HEK293T (cell line): ENCODE measurements around the gene KCTD12.

Source experiments
- CTCF ChIA-PET: fragments of 350-600 bp; formaldehyde crosslinking; extraction: SDS; loops from one replicate; lab custom pipeline; 2021; ENCODE audit warnings: antibody characterized with exemption, inconsistent platforms; lab: Yijun Ruan, JAX
- POLR2A ChIA-PET: fragments of 350-600 bp; formaldehyde crosslinking; extraction: SDS; loops from one replicate; lab custom pipeline; 2020; ENCODE audit warnings: antibody characterized with exemption, inconsistent platforms; lab: Yijun Ruan, JAX
- DNase-seq: peaks from one replicate; pipeline ENCODE4 v3.0.0; 2012; ENCODE audit warnings: mixed read lengths; ENCODE audit errors: extremely low spot score
- ARNT ChIP-seq: fragments of 450-650 bp; IDR thresholded peaks from 2 replicates; pipeline ENCODE4 v1.6.1; 2017; ENCODE audit warnings: mild to moderate bottlenecking
- BHLHE40 ChIP-seq: fragments of 450-650 bp; IDR thresholded peaks from 2 replicates; pipeline ENCODE4 v1.6.1; 2016; ENCODE audit warnings: mild to moderate bottlenecking, moderate library complexity, borderline replicate concordance
- CTBP1 ChIP-seq: fragments of 450-650 bp; IDR thresholded peaks from 2 replicates; pipeline ENCODE4 v1.6.1; 2016; ENCODE audit warnings: borderline replicate concordance
- ELF4 ChIP-seq: fragments of 450-650 bp; IDR thresholded peaks from 2 replicates; pipeline ENCODE4 v1.6.1; 2017; ENCODE audit warnings: antibody characterized with exemption
- FOXA1 ChIP-seq: fragments of 450-650 bp; IDR thresholded peaks from 2 replicates; pipeline ENCODE4 v1.6.1; 2016; ENCODE audit warnings: mild to moderate bottlenecking
- FOXK2 ChIP-seq: fragments of 450-650 bp; IDR thresholded peaks from 2 replicates; pipeline ENCODE4 v1.6.1; 2016; ENCODE audit warnings: mild to moderate bottlenecking
- FOXM1 ChIP-seq: fragments of 450-650 bp; IDR thresholded peaks from 2 replicates; pipeline ENCODE4 v1.6.1; 2017; ENCODE audit warnings: mild to moderate bottlenecking, borderline replicate concordance
- HDGF ChIP-seq: fragments of 450-650 bp; IDR thresholded peaks from 2 replicates; pipeline ENCODE4 v1.6.1; 2017; ENCODE audit warnings: antibody characterized with exemption, borderline replicate concordance
- L3MBTL2 ChIP-seq: fragments of 450-650 bp; conservative IDR thresholded peaks from 2 replicates; pipeline ENCODE4 v1.6.1; 2016; ENCODE audit warnings: mild to moderate bottlenecking
- LEF1 ChIP-seq: fragments of 450-650 bp; IDR thresholded peaks from 2 replicates; pipeline ENCODE4 v1.6.1; 2017; ENCODE audit warnings: mild to moderate bottlenecking, borderline replicate concordance
- NFRKB ChIP-seq: fragments of 450-650 bp; IDR thresholded peaks from 2 replicates; pipeline ENCODE4 v1.6.1; 2016; ENCODE audit warnings: mild to moderate bottlenecking, moderate library complexity
- SP1 ChIP-seq: fragments of 450-650 bp; IDR thresholded peaks from 2 replicates; pipeline ENCODE4 v1.6.1; 2017
- SUZ12 ChIP-seq: fragments of 450-650 bp; IDR thresholded peaks from 2 replicates; pipeline ENCODE4 v1.6.1; 2016; ENCODE audit warnings: mild to moderate bottlenecking
- TARDBP ChIP-seq: fragments of 450-650 bp; IDR thresholded peaks from 2 replicates; pipeline ENCODE4 v1.6.1; 2016
- ZNF384 ChIP-seq: fragments of 450-650 bp; IDR thresholded peaks from 2 replicates; pipeline ENCODE4 v1.6.1; 2016
- TF ChIP-seq, protein P1 (sequence below): fragments of 450-650 bp; IDR thresholded peaks from 2 replicates; pipeline ENCODE4 v1.6.1; 2016

KCTD12 gene

GRCh38 chr13:76860706-76861105 lies 25.5 kb downstream of the KCTD12 start:
- TF ChIP-seq CTBP1 (no peak), FOXA1 (no peak), HDGF (no peak), FOXM1 (no peak), FOXK2 (no peak), SP1 (no peak), BHLHE40 (no peak)
- CTCF ChIA-PET = no interaction called here
- POLR2A ChIA-PET = no interaction called here

GRCh38 chr13:76854894-76855293 lies 31.3 kb downstream of the KCTD12 start:
- ChIA-PET CTCF (interaction anchor here (0.6 kb wide), 1 partner anchor 124 kb away, joined by 4 read pairs; no protein-coding TSS in a partner anchor), POLR2A (no interaction called here)
- TF ChIP-seq TARDBP = no peak
- no peak for TF ChIP-seq HDGF
- no peak; the same call in 1 of the 2 replicates for TF ChIP-seq ZNF384
- no peak for TF ChIP-seq L3MBTL2
- no peak for TF ChIP-seq CTBP1
- no peak for TF ChIP-seq SP1
- TF ChIP-seq BHLHE40 = no peak
- TF ChIP-seq NFRKB = no peak
- no peak for TF ChIP-seq ARNT
- TF ChIP-seq ELF4 = no peak
- no peak for TF ChIP-seq SUZ12
- no peak for TF ChIP-seq LEF1
- no peak for TF ChIP-seq FOXK2
- TF ChIP-seq, protein P1, sequence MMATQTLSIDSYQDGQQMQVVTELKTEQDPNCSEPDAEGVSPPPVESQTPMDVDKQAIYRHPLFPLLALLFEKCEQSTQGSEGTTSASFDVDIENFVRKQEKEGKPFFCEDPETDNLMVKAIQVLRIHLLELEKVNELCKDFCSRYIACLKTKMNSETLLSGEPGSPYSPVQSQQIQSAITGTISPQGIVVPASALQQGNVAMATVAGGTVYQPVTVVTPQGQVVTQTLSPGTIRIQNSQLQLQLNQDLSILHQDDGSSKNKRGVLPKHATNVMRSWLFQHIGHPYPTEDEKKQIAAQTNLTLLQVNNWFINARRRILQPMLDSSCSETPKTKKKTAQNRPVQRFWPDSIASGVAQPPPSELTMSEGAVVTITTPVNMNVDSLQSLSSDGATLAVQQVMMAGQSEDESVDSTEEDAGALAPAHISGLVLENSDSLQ = no peak
- TF ChIP-seq FOXA1 = no peak
- TF ChIP-seq FOXM1 = no peak
- DNase-seq = no peak

More at GRCh38 chr13:76860706-76861105, 25.5 kb downstream of the KCTD12 start:
- no peak for DNase-seq

DNA sequence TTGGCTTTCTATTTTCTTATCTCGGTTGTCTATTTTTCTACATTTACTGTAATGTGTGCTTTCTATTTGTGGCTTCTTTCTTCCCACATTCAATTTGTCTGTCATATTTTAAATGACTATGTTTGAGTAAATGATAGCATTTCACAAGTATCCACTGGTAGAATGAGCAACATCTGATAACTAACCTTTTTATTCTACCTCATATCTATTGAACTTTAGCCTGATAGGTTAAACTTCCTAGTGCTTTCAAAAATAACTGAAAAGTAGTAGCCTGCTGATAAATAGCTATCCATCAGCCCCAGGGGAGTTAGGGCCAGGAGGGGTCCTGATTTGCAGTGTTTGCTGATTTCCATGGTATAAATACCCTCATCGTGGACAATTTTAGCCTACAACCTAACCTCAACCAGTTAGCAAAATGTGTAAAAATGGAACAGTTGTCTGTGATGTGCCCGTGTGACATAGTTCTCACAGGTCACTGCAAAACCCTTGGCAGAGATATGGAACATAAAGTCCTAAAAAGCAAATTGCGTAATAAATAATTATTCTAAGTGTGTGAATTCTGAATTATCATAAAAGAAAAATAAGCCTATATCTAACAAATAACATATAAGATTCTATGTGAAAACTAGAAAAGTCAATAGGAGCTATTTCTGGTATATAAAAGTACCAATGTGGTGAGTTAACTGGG lies 32.1 kb downstream of the KCTD12 start:
- POLR2A ChIA-PET = interaction anchor here (1.0 kb wide), 1 partner anchor 31 kb away, joined by 3 read pairs; no protein-coding TSS in a partner anchor
- no peak for DNase-seq
- CTCF ChIA-PET = no interaction called here
- TF ChIP-seq ARNT = no peak
- no peak for TF ChIP-seq NFRKB
- no peak for TF ChIP-seq ZNF384
- TF ChIP-seq HDGF = no peak
- TF ChIP-seq, protein P1 = no peak
- TF ChIP-seq SP1 = no peak
- TF ChIP-seq L3MBTL2 = no peak
- TF ChIP-seq FOXA1 = no peak
- TF ChIP-seq FOXM1 = no peak

DNA sequence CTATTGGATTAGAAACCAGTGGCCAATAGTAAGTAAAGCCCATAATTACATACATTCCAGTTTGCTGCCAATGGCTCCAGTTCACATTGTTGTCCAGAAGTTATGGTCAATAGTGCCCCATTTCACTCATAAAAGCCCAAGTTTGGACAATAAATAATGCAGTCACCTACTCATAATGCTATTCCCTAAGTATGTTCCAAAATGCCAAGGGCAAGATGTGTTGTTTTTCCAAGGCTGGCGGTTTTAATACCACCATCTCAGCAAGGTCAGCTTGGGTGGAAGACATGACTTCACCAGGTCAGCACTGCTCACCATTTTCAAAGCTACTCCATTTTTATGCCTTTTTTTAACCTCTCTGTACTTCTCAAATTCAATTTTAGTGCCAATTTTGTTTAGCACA lies 32.7 kb downstream of the KCTD12 start:
- TF ChIP-seq ZNF384 (no peak), BHLHE40 (no peak), HDGF (no peak)
- POLR2A ChIA-PET = interaction anchor here (1.0 kb wide), 1 partner anchor 31 kb away, joined by 3 read pairs; no protein-coding TSS in a partner anchor
- CTCF ChIA-PET = no interaction called here
- no peak for DNase-seq

- CTCF ChIA-PET = no interaction called here
- TF ChIP-seq ELF4 (no peak), FOXA1 (no peak), TARDBP (no peak), ZNF384 (no peak), SP1 (no peak), FOXK2 (no peak), SUZ12 (no peak), FOXM1 (no peak)
- TF ChIP-seq, protein P1 = no peak
- no peak for DNase-seq
- POLR2A ChIA-PET = no interaction called here
Measured at GRCh38 chr13:76852986-76853385, 33.2 kb downstream of the KCTD12 start.

DNA sequence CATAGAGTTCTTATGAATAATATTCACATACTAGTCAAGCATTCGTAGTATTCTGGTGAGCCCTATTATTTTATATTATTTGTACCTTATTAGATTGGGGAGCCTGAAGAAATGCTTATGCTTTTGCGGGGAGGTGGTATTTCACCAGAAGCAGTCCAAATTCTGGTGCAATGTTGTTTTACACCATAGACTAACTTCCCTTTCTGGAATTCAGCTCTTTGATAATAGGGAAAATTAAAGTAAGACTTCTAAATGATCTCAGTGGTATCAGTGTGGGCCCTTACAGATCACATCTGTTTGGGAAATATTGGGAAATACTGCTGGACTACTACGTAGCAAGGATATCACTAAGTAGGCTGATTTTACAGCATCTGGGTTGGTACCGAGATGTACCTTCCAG lies 34.2 kb downstream of the KCTD12 start:
- TF ChIP-seq, protein P1 = no peak
- no peak for TF ChIP-seq ELF4
- TF ChIP-seq HDGF = no peak
- no peak for TF ChIP-seq FOXK2
- TF ChIP-seq L3MBTL2 = no peak
- no peak for TF ChIP-seq NFRKB
- TF ChIP-seq SUZ12 = no peak
- TF ChIP-seq LEF1 = no peak
- no peak for TF ChIP-seq SP1
- TF ChIP-seq FOXM1 = no peak
- TF ChIP-seq FOXA1 = no peak
- TF ChIP-seq ZNF384 = no peak
- TF ChIP-seq BHLHE40 = no peak
- TF ChIP-seq TARDBP = no peak
- no peak for TF ChIP-seq CTBP1
- no peak for TF ChIP-seq ARNT
- POLR2A ChIA-PET = interaction anchor here (1.4 kb wide), 1 partner anchor 33 kb away, joined by 5 read pairs; no protein-coding TSS in a partner anchor
- no peak for DNase-seq
- CTCF ChIA-PET = no interaction called here
